ENCODE data around the gene TECTB. TPM values are rescaled to one million over a fixed set of nuclear protein-coding genes. Genes with fewer than 3 reads are reported as not detected.
A peak's percentile ranks its signal among the peaks of the same experiment; 100 is the strongest.

Gene TECTB
- total and polyA plus RNA-seq, 2 donors: 0.05 to 0.21 TPM

GRCh38 chr10:112295853-112296830 lies 12.9 kb downstream of the TECTB start:
- no peak overlapping the region for H3K4me3 ChIP-seq (ENCODE audit: low read length in 2 of 2)
- no peaks in the 10 kb centered on the region for H3K36me3 ChIP-seq (ENCODE audit: control insufficient read depth in 2 of 2, insufficient read depth in 2 of 2, low read length in 1 of 2)
- H3K27me3 ChIP-seq (ENCODE audit: control insufficient read depth in 2 of 2, insufficient read depth in 1 of 2, low read length in 1 of 2): no peaks in the 10 kb centered on the region
- H3K4me1 ChIP-seq (ENCODE audit: control insufficient read depth in 2 of 2, insufficient read depth in 2 of 2, low read length in 2 of 2): no peaks in the 10 kb centered on the region
- no peak for DNase-seq (ENCODE audit: low read depth in 6 of 9, low spot score in 9 of 9)
- WGBS: 83% methylated on average over 8 of the region's 8 CpGs
- H3K9me3 ChIP-seq (ENCODE audit: control insufficient read depth in 2 of 2, insufficient read depth in 1 of 2, low read length in 1 of 2): no peaks in the 10 kb centered on the region
- H3K27ac ChIP-seq (ENCODE audit: low read depth in 1 of 2, low read length in 1 of 2): no peak overlapping the region

GRCh38 chr10:112296908-112297331 lies 13.7 kb downstream of the TECTB start:
- 82% methylated on average over 9 of the region's 9 CpGs for WGBS
- no peak for DNase-seq (ENCODE audit: low read depth in 6 of 9, low spot score in 9 of 9)
- Histone ChIP-seq H3K4me1 (ENCODE audit: control insufficient read depth in 2 of 2, insufficient read depth in 2 of 2, low read length in 2 of 2) (no peaks in the 10 kb centered on the region), H3K27ac (ENCODE audit: low read depth in 1 of 2, low read length in 1 of 2) (no peak overlapping the region), H3K36me3 (ENCODE audit: control insufficient read depth in 2 of 2, insufficient read depth in 2 of 2, low read length in 1 of 2) (no peaks in the 10 kb centered on the region), H3K27me3 (ENCODE audit: control insufficient read depth in 2 of 2, insufficient read depth in 1 of 2, low read length in 1 of 2) (no peaks in the 10 kb centered on the region), H3K4me3 (ENCODE audit: low read length in 2 of 2) (no peak overlapping the region), H3K9me3 (ENCODE audit: control insufficient read depth in 2 of 2, insufficient read depth in 1 of 2, low read length in 1 of 2) (no peaks in the 10 kb centered on the region)

DNA sequence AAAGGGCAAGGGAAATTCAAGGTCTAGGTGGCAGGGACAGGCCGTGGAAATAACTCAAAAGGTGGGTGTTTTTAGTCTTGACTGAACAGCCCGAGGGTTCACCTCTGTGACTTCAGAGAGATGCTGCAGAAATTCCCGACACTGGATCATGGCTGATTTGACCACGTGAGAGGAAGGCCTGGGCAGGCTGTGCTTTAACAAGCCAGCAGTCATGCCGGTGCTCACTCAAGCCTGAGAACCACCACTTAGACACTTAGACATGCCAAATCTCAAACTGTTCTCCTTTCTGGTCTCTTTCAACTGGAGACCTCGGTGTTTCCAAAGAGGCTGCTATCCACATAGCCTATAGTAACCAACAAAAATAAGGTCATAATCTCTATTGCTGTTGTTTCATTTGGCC lies 15.4 kb downstream of the TECTB start:
- H3K9me3 ChIP-seq (ENCODE audit: control insufficient read depth in 2 of 2, insufficient read depth in 1 of 2, low read length in 1 of 2): no peaks in the 10 kb centered on the region
- H3K36me3 ChIP-seq (ENCODE audit: control insufficient read depth in 2 of 2, insufficient read depth in 2 of 2, low read length in 1 of 2): no peaks in the 10 kb centered on the region
- H3K4me1 ChIP-seq (ENCODE audit: control insufficient read depth in 2 of 2, insufficient read depth in 2 of 2, low read length in 2 of 2): no peaks in the 10 kb centered on the region
- peaks cover 0 to 2% of the 10 kb centered on the region in 2 donors for H3K27me3 ChIP-seq (ENCODE audit: control insufficient read depth in 2 of 2, insufficient read depth in 1 of 2, low read length in 1 of 2)
- no peak overlapping the region for H3K27ac ChIP-seq (ENCODE audit: low read depth in 1 of 2, low read length in 1 of 2)
- no peak for DNase-seq (ENCODE audit: low read depth in 6 of 9, low spot score in 9 of 9)
- 85% methylated on average over 6 of the region's 6 CpGs for WGBS
- no peak overlapping the region for H3K4me3 ChIP-seq (ENCODE audit: low read length in 2 of 2)

DNA sequence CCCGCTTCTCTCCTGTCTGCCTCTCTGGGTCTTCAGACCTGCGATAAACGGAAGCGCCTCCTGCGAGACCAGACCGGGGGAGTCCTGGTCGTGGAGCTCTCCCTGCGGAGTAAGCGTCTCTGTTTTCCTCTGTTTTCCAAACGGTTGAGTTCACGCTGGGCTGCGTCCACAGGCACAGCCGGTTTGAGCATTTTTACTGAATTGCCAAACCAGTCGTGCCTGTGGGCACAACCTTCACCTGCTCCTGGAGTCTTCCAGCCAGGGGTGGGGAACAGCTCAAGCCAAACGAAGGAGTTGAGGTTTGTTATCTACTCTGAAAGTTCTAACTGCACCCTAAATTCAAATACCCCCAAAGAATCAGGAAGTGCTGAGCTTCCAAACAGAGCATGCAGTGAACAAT lies 16.3 kb downstream of the TECTB start:
- 77% methylated on average over 15 of the region's 15 CpGs for WGBS
- H3K4me3 ChIP-seq (ENCODE audit: low read length in 2 of 2): no peak overlapping the region
- DNase-seq (ENCODE audit: low read depth in 6 of 9, low spot score in 9 of 9): no peak
- H3K36me3 ChIP-seq (ENCODE audit: control insufficient read depth in 2 of 2, insufficient read depth in 2 of 2, low read length in 1 of 2): no peaks in the 10 kb centered on the region
- H3K4me1 ChIP-seq (ENCODE audit: control insufficient read depth in 2 of 2, insufficient read depth in 2 of 2, low read length in 2 of 2): no peaks in the 10 kb centered on the region
- H3K27me3 ChIP-seq (ENCODE audit: control insufficient read depth in 2 of 2, insufficient read depth in 1 of 2, low read length in 1 of 2): peaks cover 0 to 2% of the 10 kb centered on the region in 2 donors
- H3K9me3 ChIP-seq (ENCODE audit: control insufficient read depth in 2 of 2, insufficient read depth in 1 of 2, low read length in 1 of 2): no peaks in the 10 kb centered on the region
- H3K27ac ChIP-seq (ENCODE audit: low read depth in 1 of 2, low read length in 1 of 2): no peak overlapping the region

GRCh38 chr10:112302335-112302734 lies 19.1 kb downstream of the TECTB start:
- H3K27me3 ChIP-seq (ENCODE audit: control insufficient read depth in 2 of 2, insufficient read depth in 1 of 2, low read length in 1 of 2): peaks cover 0 to 2% of the 10 kb centered on the region in 2 donors
- H3K36me3 ChIP-seq (ENCODE audit: control insufficient read depth in 2 of 2, insufficient read depth in 2 of 2, low read length in 1 of 2): no peaks in the 10 kb centered on the region
- DNase-seq (ENCODE audit: low read depth in 6 of 9, low spot score in 9 of 9): no peak
- H3K4me3 ChIP-seq (ENCODE audit: low read length in 2 of 2): no peak overlapping the region
- no peaks in the 10 kb centered on the region for H3K4me1 ChIP-seq (ENCODE audit: control insufficient read depth in 2 of 2, insufficient read depth in 2 of 2, low read length in 2 of 2)
- 94% methylated on average over 3 of the region's 3 CpGs for WGBS
- H3K9me3 ChIP-seq (ENCODE audit: control insufficient read depth in 2 of 2, insufficient read depth in 1 of 2, low read length in 1 of 2): no peaks in the 10 kb centered on the region
- no peak overlapping the region for H3K27ac ChIP-seq (ENCODE audit: low read depth in 1 of 2, low read length in 1 of 2)

DNA sequence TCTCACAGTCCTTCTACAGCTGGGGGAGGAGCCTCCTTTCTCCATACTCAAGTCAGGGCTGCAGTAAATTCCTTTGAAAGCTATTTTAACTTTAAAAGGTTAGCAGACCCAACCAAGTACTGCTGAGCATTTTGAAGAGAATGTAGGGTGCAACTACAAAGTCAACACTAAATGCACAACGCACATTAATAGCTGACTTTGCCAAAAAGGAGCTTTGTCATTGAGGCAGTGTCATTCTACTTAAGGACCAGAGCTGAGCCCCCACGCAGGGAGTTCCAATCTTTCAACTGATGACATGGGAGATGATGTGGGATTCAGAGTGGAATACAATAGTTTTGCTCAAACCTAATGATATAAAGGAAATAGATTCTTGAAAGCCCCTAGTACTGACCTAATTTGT lies 20.3 kb downstream of the TECTB start:
- no peak for DNase-seq (ENCODE audit: low read depth in 6 of 9, low spot score in 9 of 9)
- Histone ChIP-seq H3K36me3 (ENCODE audit: control insufficient read depth in 2 of 2, insufficient read depth in 2 of 2, low read length in 1 of 2) (no peaks in the 10 kb centered on the region), H3K9me3 (ENCODE audit: control insufficient read depth in 2 of 2, insufficient read depth in 1 of 2, low read length in 1 of 2) (no peaks in the 10 kb centered on the region), H3K4me3 (ENCODE audit: low read length in 2 of 2) (no peak overlapping the region), H3K27me3 (ENCODE audit: control insufficient read depth in 2 of 2, insufficient read depth in 1 of 2, low read length in 1 of 2) (peaks cover 0 to 2% of the 10 kb centered on the region in 2 donors), H3K27ac (ENCODE audit: low read depth in 1 of 2, low read length in 1 of 2) (no peak overlapping the region), H3K4me1 (ENCODE audit: control insufficient read depth in 2 of 2, insufficient read depth in 2 of 2, low read length in 2 of 2) (no peaks in the 10 kb centered on the region)
- WGBS: 91% methylated on average over 2 of the region's 2 CpGs

DNA sequence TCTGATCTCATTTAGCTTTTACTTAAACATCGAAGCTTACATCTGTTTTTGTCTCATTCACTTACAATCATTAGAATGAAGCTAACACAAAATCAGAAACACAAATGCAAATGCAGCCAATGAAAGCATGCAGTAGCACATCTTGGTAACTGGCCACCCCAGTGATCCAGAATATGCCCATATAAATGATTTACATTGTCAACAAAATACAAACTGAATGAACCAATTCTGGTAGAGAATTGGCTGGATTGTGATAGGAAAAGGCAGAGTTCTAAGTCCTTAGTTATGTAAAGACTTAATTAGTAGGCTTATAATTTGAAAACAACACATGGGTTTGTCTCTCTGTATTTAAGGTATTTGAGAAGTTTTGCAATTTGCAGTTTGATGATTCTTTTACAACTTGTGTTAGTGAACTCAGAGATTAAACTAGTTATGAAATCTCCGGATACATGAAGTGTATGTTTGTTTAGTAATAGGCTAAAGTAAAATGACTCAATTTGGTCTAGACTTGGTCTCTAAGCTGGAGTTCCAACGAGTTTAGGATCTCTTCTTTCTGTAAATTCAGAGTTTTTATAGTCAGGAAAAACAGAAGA lies 21.2 kb downstream of the TECTB start:
- 91% methylated on average over 3 of the region's 3 CpGs for WGBS
- no peak for DNase-seq (ENCODE audit: low read depth in 6 of 9, low spot score in 9 of 9)
- H3K36me3 ChIP-seq (ENCODE audit: control insufficient read depth in 2 of 2, insufficient read depth in 2 of 2, low read length in 1 of 2): no peaks in the 10 kb centered on the region
- no peak overlapping the region for H3K4me3 ChIP-seq (ENCODE audit: low read length in 2 of 2)
- H3K9me3 ChIP-seq (ENCODE audit: control insufficient read depth in 2 of 2, insufficient read depth in 1 of 2, low read length in 1 of 2): no peaks in the 10 kb centered on the region
- H3K27ac ChIP-seq (ENCODE audit: low read depth in 1 of 2, low read length in 1 of 2): no peak overlapping the region
- no peaks in the 10 kb centered on the region for H3K4me1 ChIP-seq (ENCODE audit: control insufficient read depth in 2 of 2, insufficient read depth in 2 of 2, low read length in 2 of 2)
- peaks cover 0 to 2% of the 10 kb centered on the region in 2 donors for H3K27me3 ChIP-seq (ENCODE audit: control insufficient read depth in 2 of 2, insufficient read depth in 1 of 2, low read length in 1 of 2)

GRCh38 chr10:112307358-112308124 lies 24.3 kb downstream of the TECTB start:
- H3K9me3 ChIP-seq (ENCODE audit: control insufficient read depth in 2 of 2, insufficient read depth in 1 of 2, low read length in 1 of 2): no peaks in the 10 kb centered on the region
- peaks cover 0 to 2% of the 10 kb centered on the region in 2 donors for H3K27me3 ChIP-seq (ENCODE audit: control insufficient read depth in 2 of 2, insufficient read depth in 1 of 2, low read length in 1 of 2)
- no peaks in the 10 kb centered on the region for H3K4me1 ChIP-seq (ENCODE audit: control insufficient read depth in 2 of 2, insufficient read depth in 2 of 2, low read length in 2 of 2)
- 61% methylated on average over 7 of the region's 7 CpGs for WGBS
- H3K36me3 ChIP-seq (ENCODE audit: control insufficient read depth in 2 of 2, insufficient read depth in 2 of 2, low read length in 1 of 2): no peaks in the 10 kb centered on the region
- H3K27ac ChIP-seq (ENCODE audit: low read depth in 1 of 2, low read length in 1 of 2): no peak overlapping the region
- no peak overlapping the region for H3K4me3 ChIP-seq (ENCODE audit: low read length in 2 of 2)
- DNase-seq (ENCODE audit: low read depth in 6 of 9, low spot score in 9 of 9): peak in 6 of 9 donors; percentile 9 to 44 (median 35)

- no peak for DNase-seq (ENCODE audit: low read depth in 6 of 9, low spot score in 9 of 9)
- no peaks in the 10 kb centered on the region for H3K4me1 ChIP-seq (ENCODE audit: control insufficient read depth in 2 of 2, insufficient read depth in 2 of 2, low read length in 2 of 2)
- H3K36me3 ChIP-seq (ENCODE audit: control insufficient read depth in 2 of 2, insufficient read depth in 2 of 2, low read length in 1 of 2): no peaks in the 10 kb centered on the region
- H3K27me3 ChIP-seq (ENCODE audit: control insufficient read depth in 2 of 2, insufficient read depth in 1 of 2, low read length in 1 of 2): peaks cover 0 to 2% of the 10 kb centered on the region in 2 donors
- H3K27ac ChIP-seq (ENCODE audit: low read depth in 1 of 2, low read length in 1 of 2): no peak overlapping the region
- H3K4me3 ChIP-seq (ENCODE audit: low read length in 2 of 2): no peak overlapping the region
- 36% methylated on average over 3 of the region's 3 CpGs for WGBS
- H3K9me3 ChIP-seq (ENCODE audit: control insufficient read depth in 2 of 2, insufficient read depth in 1 of 2, low read length in 1 of 2): no peaks in the 10 kb centered on the region
Observed at GRCh38 chr10:112308125-112308502, 24.9 kb downstream of the TECTB start.
